IPS-18c (cell line): ENCODE data around the gene UQCR10.

ENCODE experiments used
- H3K4me3 ChIP-seq: 2 replicates; pipeline ENCODE4 v1.7.0; 2013; ENCODE audit warnings: low read depth, mild to moderate bottlenecking, low read length, moderate library complexity; ENCODE audit not compliant: insufficient read depth
- H3K9me3 ChIP-seq: one replicate; pipeline ENCODE4 v1.6.1; 2013; ENCODE audit warnings: mild to moderate bottlenecking, low read length, moderate library complexity; ENCODE audit not compliant: control insufficient read depth, insufficient read depth

Gene UQCR10

GRCh38 chr22:29780748-29781676 lies 13.8 kb downstream of the UQCR10 start:
- H3K9me3 ChIP-seq, result no peaks in the 10 kb centered on the region
- no peak overlapping the region for H3K4me3 ChIP-seq

GRCh38 chr22:29782061-29782845 lies 15.1 kb downstream of the UQCR10 start:
- no peak overlapping the region for H3K4me3 ChIP-seq
- H3K9me3 ChIP-seq, result no peaks in the 10 kb centered on the region

GRCh38 chr22:29784451-29785361 lies 17.5 kb downstream of the UQCR10 start:
- no peaks in the 10 kb centered on the region for H3K9me3 ChIP-seq
- no peak overlapping the region for H3K4me3 ChIP-seq

GRCh38 chr22:29786031-29786430 lies 18.9 kb downstream of the UQCR10 start:
- H3K9me3 ChIP-seq, result no peaks in the 10 kb centered on the region
- no peak overlapping the region for H3K4me3 ChIP-seq

GRCh38 chr22:29787371-29787980 lies 20.3 kb downstream of the UQCR10 start:
- Histone ChIP-seq H3K4me3 (no peak overlapping the region), H3K9me3 (no peaks in the 10 kb centered on the region)

- no peaks in the 10 kb centered on the region for H3K9me3 ChIP-seq
- H3K4me3 ChIP-seq, result no peak overlapping the region
Measured at GRCh38 chr22:29788339-29789279, 21.4 kb downstream of the UQCR10 start.

GRCh38 chr22:29790061-29790460 lies 22.9 kb downstream of the UQCR10 start:
- H3K4me3 ChIP-seq, result no peak overlapping the region
- no peaks in the 10 kb centered on the region for H3K9me3 ChIP-seq

GRCh38 chr22:29793396-29793795 lies 26.2 kb downstream of the UQCR10 start:
- no peaks in the 10 kb centered on the region for H3K9me3 ChIP-seq
- H3K4me3 ChIP-seq, result no peak overlapping the region

GRCh38 chr22:29795663-29796062 lies 28.5 kb downstream of the UQCR10 start:
- H3K4me3 ChIP-seq, result no peak overlapping the region

GRCh38 chr22:29797351-29797750 lies 30.2 kb downstream of the UQCR10 start:
- Histone ChIP-seq H3K9me3 (no peaks in the 10 kb centered on the region), H3K4me3 (no peak overlapping the region)

More at GRCh38 chr22:29795663-29796062, 28.5 kb downstream of the UQCR10 start:
- H3K9me3 ChIP-seq, result no peaks in the 10 kb centered on the region

- Histone ChIP-seq H3K9me3 (no peaks in the 10 kb centered on the region), H3K4me3 (no peak overlapping the region)
Measured at GRCh38 chr22:29798318-29798717, 31.1 kb downstream of the UQCR10 start.

- no peaks in the 10 kb centered on the region for H3K9me3 ChIP-seq
- H3K4me3 ChIP-seq, result no peak overlapping the region
Measured at GRCh38 chr22:29798801-29799200, 31.6 kb downstream of the UQCR10 start.

- Histone ChIP-seq H3K9me3 (no peaks in the 10 kb centered on the region), H3K4me3 (no peak overlapping the region)
Measured at GRCh38 chr22:29799217-29799680, 32.1 kb downstream of the UQCR10 start.

- H3K9me3 ChIP-seq, result no peaks in the 10 kb centered on the region
Measured at GRCh38 chr22:29801153-29801552, 34.0 kb downstream of the UQCR10 start.

GRCh38 chr22:29801796-29802195 lies 34.6 kb downstream of the UQCR10 start:
- H3K4me3 ChIP-seq, result no peak overlapping the region
- no peaks in the 10 kb centered on the region for H3K9me3 ChIP-seq

More at GRCh38 chr22:29801153-29801552, 34.0 kb downstream of the UQCR10 start:
- H3K4me3 ChIP-seq, result no peak overlapping the region

GRCh38 chr22:29803190-29803589 lies 36.0 kb downstream of the UQCR10 start:
- Histone ChIP-seq H3K9me3 (no peaks in the 10 kb centered on the region), H3K4me3 (no peak overlapping the region)
